ENCODE data around the gene TSHZ2. TPM values are rescaled to one million over a fixed set of nuclear protein-coding genes. Genes with fewer than 3 reads are reported as not detected.

The TSHZ2 gene
- total RNA-seq, 1 donor from 2014 or later, result 1.2 TPM

DNA sequence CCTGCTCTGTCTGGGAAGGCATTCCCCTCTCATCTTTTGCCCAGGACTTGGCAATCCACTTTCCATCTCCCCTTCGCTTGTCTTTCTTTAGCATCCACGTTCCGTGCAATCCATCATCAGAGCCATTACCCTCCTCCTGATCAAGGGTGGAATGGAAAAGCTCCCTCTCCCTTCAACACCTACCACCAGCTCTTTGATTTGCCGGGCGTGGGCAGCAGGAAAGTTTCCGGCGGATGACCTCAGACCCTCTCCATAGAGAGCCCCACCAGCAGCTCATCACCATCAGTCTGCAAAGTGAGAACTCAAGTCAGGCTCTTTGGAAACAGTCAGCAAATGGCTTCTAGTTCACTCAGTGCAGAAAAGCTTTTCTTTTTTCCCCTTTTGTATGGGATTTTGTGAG, 76.2 kb downstream of the TSHZ2 start:
- Histone ChIP-seq H3K4me2 (ENCODE audit: low read length) (no peak overlapping the region), H3K9ac (ENCODE audit: low read length) (no peak overlapping the region), H3K4me3 (ENCODE audit: insufficient read depth, low read depth, low read length) (no peak overlapping the region), H4K20me1 (ENCODE audit: insufficient read depth, low read length) (no peaks in the 10 kb centered on the region), H2AFZ (ENCODE audit: low read depth, low read length) (no peak overlapping the region), H3K4me1 (ENCODE audit: insufficient read depth, low read length) (no peaks in the 10 kb centered on the region), H3K36me3 (ENCODE audit: insufficient read depth, low read length) (no peaks in the 10 kb centered on the region), H3K9me3 (ENCODE audit: insufficient read depth, low read depth, low read length) (peaks cover 3% of the 10 kb centered on the region), H3K27ac (ENCODE audit: low read depth, low read length) (no peak overlapping the region), H3K79me2 (ENCODE audit: insufficient read depth, low read length) (no peaks in the 10 kb centered on the region), H3K27me3 (ENCODE audit: insufficient read depth, low read length) (no peaks in the 10 kb centered on the region)
- FAIRE-seq (no peak), DNase-seq (ENCODE audit: low read depth) (no peak)
- H3K27ac Mint-ChIP-seq (ENCODE audit: unreplicated experiment), result no peak overlapping the region
- no peaks in the 10 kb centered on the region for H3K36me3 Mint-ChIP-seq (ENCODE audit: low read depth, unreplicated experiment)
- peaks cover 4% of the 10 kb centered on the region for H3K27me3 Mint-ChIP-seq (ENCODE audit: low read depth, unreplicated experiment)
- TF ChIP-seq, protein P1, sequence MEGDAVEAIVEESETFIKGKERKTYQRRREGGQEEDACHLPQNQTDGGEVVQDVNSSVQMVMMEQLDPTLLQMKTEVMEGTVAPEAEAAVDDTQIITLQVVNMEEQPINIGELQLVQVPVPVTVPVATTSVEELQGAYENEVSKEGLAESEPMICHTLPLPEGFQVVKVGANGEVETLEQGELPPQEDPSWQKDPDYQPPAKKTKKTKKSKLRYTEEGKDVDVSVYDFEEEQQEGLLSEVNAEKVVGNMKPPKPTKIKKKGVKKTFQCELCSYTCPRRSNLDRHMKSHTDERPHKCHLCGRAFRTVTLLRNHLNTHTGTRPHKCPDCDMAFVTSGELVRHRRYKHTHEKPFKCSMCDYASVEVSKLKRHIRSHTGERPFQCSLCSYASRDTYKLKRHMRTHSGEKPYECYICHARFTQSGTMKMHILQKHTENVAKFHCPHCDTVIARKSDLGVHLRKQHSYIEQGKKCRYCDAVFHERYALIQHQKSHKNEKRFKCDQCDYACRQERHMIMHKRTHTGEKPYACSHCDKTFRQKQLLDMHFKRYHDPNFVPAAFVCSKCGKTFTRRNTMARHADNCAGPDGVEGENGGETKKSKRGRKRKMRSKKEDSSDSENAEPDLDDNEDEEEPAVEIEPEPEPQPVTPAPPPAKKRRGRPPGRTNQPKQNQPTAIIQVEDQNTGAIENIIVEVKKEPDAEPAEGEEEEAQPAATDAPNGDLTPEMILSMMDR (IDR thresholded peaks at IDR 0.05; ENCODE audit: insufficient read depth, low read depth, low read length), result no peak
- no peak for TF ChIP-seq EZH2 (IDR thresholded peaks at IDR 0.05; ENCODE audit: insufficient read depth, low read length)
- no peak overlapping the region for H3K4me3 Mint-ChIP-seq (ENCODE audit: unreplicated experiment)
- no peaks in the 10 kb centered on the region for H3K4me1 Mint-ChIP-seq (ENCODE audit: low read depth, unreplicated experiment)
- H3K9me3 Mint-ChIP-seq (ENCODE audit: unreplicated experiment), result peaks cover 5% of the 10 kb centered on the region

DNA sequence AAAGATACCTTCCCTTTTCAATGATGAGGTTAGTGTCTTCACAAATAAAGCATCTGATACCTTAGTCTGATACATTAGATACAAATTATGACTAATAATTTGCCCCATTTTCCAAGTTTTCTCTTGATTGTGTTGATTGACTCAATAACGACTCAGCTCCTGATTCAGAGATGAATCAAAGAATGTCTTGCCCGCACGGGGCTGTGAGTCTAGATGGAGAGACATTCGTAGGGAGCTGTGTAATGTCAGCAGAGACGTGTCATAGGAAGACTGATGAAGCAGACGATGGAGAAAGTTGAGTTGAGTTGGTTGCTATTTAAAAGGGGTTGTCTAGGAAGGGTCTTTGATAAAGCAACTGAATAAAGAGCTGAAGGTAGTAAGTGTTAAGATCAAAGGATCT, 78.2 kb downstream of the TSHZ2 start:
- Histone ChIP-seq H3K27ac (ENCODE audit: low read depth, low read length) (no peak overlapping the region), H3K36me3 (ENCODE audit: insufficient read depth, low read length) (no peaks in the 10 kb centered on the region), H3K9ac (ENCODE audit: low read length) (no peak overlapping the region), H3K9me3 (ENCODE audit: insufficient read depth, low read depth, low read length) (peaks cover 3% of the 10 kb centered on the region), H3K4me1 (ENCODE audit: insufficient read depth, low read length) (no peaks in the 10 kb centered on the region), H4K20me1 (ENCODE audit: insufficient read depth, low read length) (no peaks in the 10 kb centered on the region), H3K27me3 (ENCODE audit: insufficient read depth, low read length) (no peaks in the 10 kb centered on the region), H2AFZ (ENCODE audit: low read depth, low read length) (no peak overlapping the region), H3K4me2 (ENCODE audit: low read length) (no peak overlapping the region), H3K79me2 (ENCODE audit: insufficient read depth, low read length) (no peaks in the 10 kb centered on the region), H3K4me3 (ENCODE audit: insufficient read depth, low read depth, low read length) (no peak overlapping the region)
- no peak overlapping the region for H3K27ac Mint-ChIP-seq (ENCODE audit: unreplicated experiment)
- H3K9me3 Mint-ChIP-seq (ENCODE audit: unreplicated experiment), result peaks cover 5% of the 10 kb centered on the region
- H3K4me3 Mint-ChIP-seq (ENCODE audit: unreplicated experiment), result no peak overlapping the region
- no peak for DNase-seq (ENCODE audit: low read depth)
- no peaks in the 10 kb centered on the region for H3K4me1 Mint-ChIP-seq (ENCODE audit: low read depth, unreplicated experiment)
- FAIRE-seq, result no peak
- no peaks in the 10 kb centered on the region for H3K36me3 Mint-ChIP-seq (ENCODE audit: low read depth, unreplicated experiment)
- TF ChIP-seq, protein P1 (IDR thresholded peaks at IDR 0.05; ENCODE audit: insufficient read depth, low read depth, low read length), result no peak
- no peak for TF ChIP-seq EZH2 (IDR thresholded peaks at IDR 0.05; ENCODE audit: insufficient read depth, low read length)
- H3K27me3 Mint-ChIP-seq (ENCODE audit: low read depth, unreplicated experiment), result peaks cover 7% of the 10 kb centered on the region

DNA sequence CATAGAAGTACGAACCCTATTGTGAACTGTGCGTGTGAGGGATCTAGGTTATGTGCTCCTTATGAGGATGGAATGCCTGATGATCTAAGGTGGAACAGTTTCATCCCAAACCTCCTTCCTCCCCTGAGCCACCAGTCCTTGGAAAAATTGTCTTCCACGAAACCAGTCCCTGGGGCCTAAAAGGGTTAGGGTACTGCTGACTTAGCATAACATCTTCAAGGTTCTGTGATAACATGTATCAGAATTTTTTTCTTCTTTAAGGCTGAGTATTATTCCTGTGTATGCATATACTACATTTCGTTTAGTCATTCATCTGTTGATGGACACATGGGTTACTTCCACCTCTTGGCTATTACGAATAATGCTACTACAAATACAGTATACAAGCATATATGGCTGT, 80.2 kb downstream of the TSHZ2 start:
- no peak overlapping the region for H3K27ac Mint-ChIP-seq (ENCODE audit: unreplicated experiment)
- FAIRE-seq, result no peak
- H3K4me2 ChIP-seq (ENCODE audit: low read length), result no peak overlapping the region
- no peaks in the 10 kb centered on the region for H4K20me1 ChIP-seq (ENCODE audit: insufficient read depth, low read length)
- TF ChIP-seq, protein P1 (IDR thresholded peaks at IDR 0.05; ENCODE audit: insufficient read depth, low read depth, low read length), result no peak
- TF ChIP-seq EZH2 (IDR thresholded peaks at IDR 0.05; ENCODE audit: insufficient read depth, low read length), result no peak
- H3K36me3 Mint-ChIP-seq (ENCODE audit: low read depth, unreplicated experiment), result no peaks in the 10 kb centered on the region
- no peaks in the 10 kb centered on the region for H3K4me1 Mint-ChIP-seq (ENCODE audit: low read depth, unreplicated experiment)
- no peak overlapping the region for H3K9ac ChIP-seq (ENCODE audit: low read length)
- H3K4me3 Mint-ChIP-seq (ENCODE audit: unreplicated experiment), result no peak overlapping the region
- peaks cover 3% of the 10 kb centered on the region for H3K27me3 Mint-ChIP-seq (ENCODE audit: low read depth, unreplicated experiment)
- H3K9me3 Mint-ChIP-seq (ENCODE audit: unreplicated experiment), result peaks cover 3% of the 10 kb centered on the region
- DNase-seq (ENCODE audit: low read depth), result no peak
- H3K27me3 ChIP-seq (ENCODE audit: insufficient read depth, low read length), result no peaks in the 10 kb centered on the region
- peaks cover 3% of the 10 kb centered on the region for H3K9me3 ChIP-seq (ENCODE audit: insufficient read depth, low read depth, low read length)
- H3K4me3 ChIP-seq (ENCODE audit: insufficient read depth, low read depth, low read length), result no peak overlapping the region
- H3K79me2 ChIP-seq (ENCODE audit: insufficient read depth, low read length), result no peaks in the 10 kb centered on the region
- no peaks in the 10 kb centered on the region for H3K36me3 ChIP-seq (ENCODE audit: insufficient read depth, low read length)
- no peak overlapping the region for H2AFZ ChIP-seq (ENCODE audit: low read depth, low read length)
- no peaks in the 10 kb centered on the region for H3K4me1 ChIP-seq (ENCODE audit: insufficient read depth, low read length)
- no peak overlapping the region for H3K27ac ChIP-seq (ENCODE audit: low read depth, low read length)

All from astrocyte (in vitro differentiated cells and primary cell).